ENCODE data around the gene CADPS2. TPM values are rescaled to one million over a fixed set of nuclear protein-coding genes. Genes with fewer than 3 reads are reported as not detected.

CADPS2 gene
- total and polyA plus RNA-seq, 4 donors: 16.0 to 76.7 (median 27.7) TPM

DNA sequence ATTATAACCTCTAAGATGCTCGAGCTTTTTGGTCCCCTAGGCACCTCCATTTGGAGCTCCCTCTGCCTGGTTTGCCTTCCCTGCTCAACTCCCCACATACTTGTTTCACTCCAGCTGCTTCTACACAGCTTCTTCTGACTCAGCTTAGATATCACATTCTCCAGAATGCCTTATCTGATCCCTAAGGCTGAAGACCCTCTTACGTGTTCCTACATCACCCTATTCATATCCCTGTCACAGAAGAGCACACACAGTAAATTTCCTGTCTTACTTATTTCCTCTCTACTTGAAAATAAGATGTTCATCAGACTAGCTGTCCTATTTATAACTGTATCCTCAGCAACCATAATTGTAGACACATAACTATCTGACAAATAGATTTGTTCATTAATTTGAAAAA is 122.2 kb downstream of the CADPS2 start:
- DNase-seq (no peak), ATAC-seq (ENCODE audit: insufficient read depth, low FRiP score) (no peak)
- H3K4me1 ChIP-seq (ENCODE audit: control insufficient read depth in 5 of 5, insufficient read depth in 5 of 5, low read length in 5 of 5): peaks cover 0 to 14% (median 0%) of the 10 kb centered on the region in 5 donors
- no peak overlapping the region for H3K4me3 ChIP-seq
- TF ChIP-seq CTCF (IDR thresholded peaks at IDR 0.05; ENCODE audit: control extremely low read depth, extremely low read depth): no peak
- H3K9me3 ChIP-seq (ENCODE audit: control insufficient read depth in 4 of 4, insufficient read depth in 3 of 4, low read length in 3 of 4): no peaks in the 10 kb centered on the region
- 55 to 74% methylated on average over 2 of the region's 2 CpGs for WGBS, 2 donors
- no peak overlapping the region for H3K9ac ChIP-seq (ENCODE audit: insufficient read depth in 1 of 2, low read length in 2 of 2)
- H3K36me3 ChIP-seq (ENCODE audit: control insufficient read depth in 4 of 4, insufficient read depth in 4 of 4, low read length in 4 of 4): no peaks in the 10 kb centered on the region
- no peak overlapping the region for H3K27ac ChIP-seq (ENCODE audit: low read depth in 1 of 2, low read length in 1 of 2)
- no peaks in the 10 kb centered on the region for H3K27me3 ChIP-seq (ENCODE audit: control insufficient read depth in 3 of 3, insufficient read depth in 3 of 3, low read length in 2 of 3)

- TF ChIP-seq CTCF (IDR thresholded peaks at IDR 0.05; ENCODE audit: control extremely low read depth, extremely low read depth): no peak
- H3K4me1 ChIP-seq (ENCODE audit: control insufficient read depth in 5 of 5, insufficient read depth in 5 of 5, low read length in 5 of 5): peaks cover 0 to 14% (median 0%) of the 10 kb centered on the region in 5 donors
- no peak overlapping the region for H3K9ac ChIP-seq (ENCODE audit: insufficient read depth in 1 of 2, low read length in 2 of 2)
- DNase-seq (peak; percentile 18 to 50 (median 44)), ATAC-seq (ENCODE audit: insufficient read depth, low FRiP score) (no peak)
- H3K27ac ChIP-seq (ENCODE audit: low read depth in 1 of 2, low read length in 1 of 2): no peak overlapping the region
- no peaks in the 10 kb centered on the region for H3K27me3 ChIP-seq (ENCODE audit: control insufficient read depth in 3 of 3, insufficient read depth in 3 of 3, low read length in 2 of 3)
- 80 to 82% methylated on average over 2 of the region's 2 CpGs for WGBS, 2 donors
- H3K4me3 ChIP-seq: no peak overlapping the region
- no peaks in the 10 kb centered on the region for H3K9me3 ChIP-seq (ENCODE audit: control insufficient read depth in 4 of 4, insufficient read depth in 3 of 4, low read length in 3 of 4)
- H3K36me3 ChIP-seq (ENCODE audit: control insufficient read depth in 4 of 4, insufficient read depth in 4 of 4, low read length in 4 of 4): no peaks in the 10 kb centered on the region
Observed at GRCh38 chr7:122762071-122762470, 124.2 kb downstream of the CADPS2 start.

GRCh38 chr7:122758501-122758900 is 127.8 kb downstream of the CADPS2 start:
- H3K4me1 ChIP-seq (ENCODE audit: control insufficient read depth in 5 of 5, insufficient read depth in 5 of 5, low read length in 5 of 5): peaks cover 0 to 13% (median 0%) of the 10 kb centered on the region in 5 donors
- no peaks in the 10 kb centered on the region for H3K9me3 ChIP-seq (ENCODE audit: control insufficient read depth in 4 of 4, insufficient read depth in 3 of 4, low read length in 3 of 4)
- DNase-seq (no peak), ATAC-seq (ENCODE audit: insufficient read depth, low FRiP score) (no peak)
- H3K9ac ChIP-seq (ENCODE audit: insufficient read depth in 1 of 2, low read length in 2 of 2): no peak overlapping the region
- H3K27ac ChIP-seq (ENCODE audit: low read depth in 1 of 2, low read length in 1 of 2): no peak overlapping the region
- no peak for TF ChIP-seq CTCF (IDR thresholded peaks at IDR 0.05; ENCODE audit: control extremely low read depth, extremely low read depth)
- WGBS, 2 donors: 39 to 58% methylated on average over 1 of the region's 1 CpG
- no peaks in the 10 kb centered on the region for H3K27me3 ChIP-seq (ENCODE audit: control insufficient read depth in 3 of 3, insufficient read depth in 3 of 3, low read length in 2 of 3)
- no peaks in the 10 kb centered on the region for H3K36me3 ChIP-seq (ENCODE audit: control insufficient read depth in 4 of 4, insufficient read depth in 4 of 4, low read length in 4 of 4)
- H3K4me3 ChIP-seq: no peak overlapping the region

DNA sequence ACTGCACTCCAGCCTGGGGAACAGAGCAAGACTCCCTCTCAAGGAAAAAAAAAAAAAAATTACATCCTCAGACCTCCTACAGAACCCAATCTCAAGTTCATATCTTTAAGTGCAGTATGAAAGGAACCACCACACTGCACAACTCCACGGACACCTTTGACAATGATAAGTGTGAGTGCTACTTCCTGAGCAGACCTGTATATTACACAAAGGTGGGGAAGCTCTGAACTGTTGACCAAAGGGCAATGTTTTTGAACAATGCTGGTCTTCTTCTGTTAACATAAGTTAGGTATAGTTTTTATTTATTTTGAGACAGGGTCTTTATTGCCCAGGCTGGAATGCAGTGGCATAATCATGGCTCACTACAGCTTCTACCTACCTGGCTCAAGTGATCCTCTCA is 129.4 kb downstream of the CADPS2 start:
- TF ChIP-seq CTCF (IDR thresholded peaks at IDR 0.05; ENCODE audit: control extremely low read depth, extremely low read depth): no peak
- no peak for DNase-seq
- Histone ChIP-seq H3K9me3 (ENCODE audit: control insufficient read depth in 4 of 4, insufficient read depth in 3 of 4, low read length in 3 of 4) (no peaks in the 10 kb centered on the region), H3K27me3 (ENCODE audit: control insufficient read depth in 3 of 3, insufficient read depth in 3 of 3, low read length in 2 of 3) (no peaks in the 10 kb centered on the region), H3K36me3 (ENCODE audit: control insufficient read depth in 4 of 4, insufficient read depth in 4 of 4, low read length in 4 of 4) (no peaks in the 10 kb centered on the region), H3K27ac (ENCODE audit: low read depth in 1 of 2, low read length in 1 of 2) (no peak overlapping the region), H3K4me1 (ENCODE audit: control insufficient read depth in 5 of 5, insufficient read depth in 5 of 5, low read length in 5 of 5) (peaks cover 0 to 17% (median 4%) of the 10 kb centered on the region in 5 donors), H3K9ac (ENCODE audit: insufficient read depth in 1 of 2, low read length in 2 of 2) (no peak overlapping the region), H3K4me3 (no peak overlapping the region)
- 38 to 55% methylated on average over 1 of the region's 1 CpG for WGBS, 2 donors
- ATAC-seq (ENCODE audit: insufficient read depth, low FRiP score): no peak

Measured in lung (tissue), 12 donors.